ENCODE data around the gene CD40LG.

CD40LG gene

DNA sequence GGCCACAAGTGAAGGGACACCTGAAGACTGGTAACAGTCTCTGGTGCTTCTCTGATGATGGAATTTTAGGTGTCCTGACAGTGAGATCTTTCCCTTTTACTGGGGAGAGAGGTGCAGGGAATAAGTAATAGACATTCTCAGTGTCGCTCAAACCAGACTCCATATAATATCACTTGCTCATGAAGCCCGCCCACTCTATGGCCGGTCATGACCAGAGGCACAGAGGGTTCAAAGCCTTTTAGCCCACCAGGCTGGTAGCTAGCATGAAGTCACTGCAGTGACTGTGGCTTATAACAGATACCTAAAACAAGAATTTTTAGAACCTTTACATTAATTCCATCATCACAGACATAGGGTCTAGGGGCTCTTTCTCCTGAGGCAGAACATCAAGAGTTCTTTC is 2.9 kb downstream of the CD40LG start:
- no peak for DNase-seq (ENCODE audit: low read depth in 2 of 2)

DNA sequence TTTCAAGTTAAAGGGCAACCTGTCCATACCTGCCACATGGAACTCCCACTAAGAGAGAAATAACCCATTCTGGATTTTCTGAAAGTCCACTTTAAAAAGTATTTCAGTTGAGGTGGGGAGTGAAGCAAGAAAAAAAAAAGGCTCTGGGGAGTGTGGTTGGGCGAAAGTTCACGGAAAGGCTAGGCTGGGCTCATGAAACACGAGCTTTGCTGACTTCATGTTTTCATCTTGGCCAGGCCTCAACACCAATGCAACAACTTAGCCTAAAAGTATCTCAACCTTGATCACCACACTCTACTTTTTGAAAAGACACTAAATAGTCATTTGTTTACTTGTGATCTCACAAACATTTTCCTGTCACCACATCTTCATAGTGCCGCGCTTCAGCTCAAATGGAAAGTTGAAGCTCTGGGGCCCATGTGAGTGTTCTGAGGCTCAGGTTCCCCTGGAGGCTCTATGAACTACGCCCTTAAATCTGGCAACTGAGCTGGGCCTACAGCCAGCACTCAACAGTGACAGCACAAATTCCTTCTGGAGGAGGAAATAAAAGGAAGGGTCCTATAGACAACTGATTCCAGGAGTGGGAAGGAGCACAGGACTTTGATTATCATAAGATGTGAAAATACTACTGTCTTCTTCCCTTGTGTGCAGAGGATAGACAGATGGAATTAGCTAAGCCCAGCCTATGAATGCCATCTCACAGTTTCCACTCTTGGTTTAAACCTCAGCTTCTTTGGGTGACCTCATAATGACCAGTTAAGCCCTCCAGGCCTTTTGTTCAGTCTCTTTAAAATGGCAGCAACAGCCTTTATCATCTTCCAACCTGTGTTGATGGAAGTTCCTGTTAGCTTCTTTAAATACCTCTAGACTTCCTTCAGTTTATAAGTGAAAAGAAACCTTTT is 5.1 kb downstream of the CD40LG start:
- no peak for DNase-seq (ENCODE audit: low read depth in 2 of 2)

DNA sequence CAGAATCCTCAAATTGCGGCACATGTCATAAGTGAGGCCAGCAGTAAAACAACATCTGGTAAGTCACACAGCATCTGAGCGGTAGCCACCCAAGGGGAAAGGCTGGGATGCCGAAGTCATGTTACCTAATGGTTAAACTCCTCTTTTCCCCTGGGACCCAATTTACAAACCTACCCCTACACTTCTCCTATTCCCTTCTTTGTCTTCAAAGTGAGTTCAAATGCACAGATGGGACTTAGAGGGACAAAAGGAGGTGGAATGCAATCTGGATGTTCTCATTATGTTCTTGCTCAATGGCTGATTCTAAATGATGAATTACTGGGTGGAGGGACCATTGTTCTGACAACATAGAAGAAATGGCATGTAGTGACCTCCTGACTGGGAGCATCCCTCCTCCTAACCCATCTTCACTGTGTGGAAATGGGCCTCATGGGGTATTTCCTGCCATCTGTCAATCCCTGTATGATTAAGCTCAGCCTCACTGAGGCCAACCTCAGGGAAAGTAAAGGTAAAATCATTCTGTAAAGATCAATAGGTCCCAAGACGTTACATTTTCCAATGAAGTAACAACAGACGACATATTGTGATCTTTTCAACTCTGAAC is 8.5 kb downstream of the CD40LG start:
- no peak for DNase-seq (ENCODE audit: low read depth in 2 of 2)

DNA sequence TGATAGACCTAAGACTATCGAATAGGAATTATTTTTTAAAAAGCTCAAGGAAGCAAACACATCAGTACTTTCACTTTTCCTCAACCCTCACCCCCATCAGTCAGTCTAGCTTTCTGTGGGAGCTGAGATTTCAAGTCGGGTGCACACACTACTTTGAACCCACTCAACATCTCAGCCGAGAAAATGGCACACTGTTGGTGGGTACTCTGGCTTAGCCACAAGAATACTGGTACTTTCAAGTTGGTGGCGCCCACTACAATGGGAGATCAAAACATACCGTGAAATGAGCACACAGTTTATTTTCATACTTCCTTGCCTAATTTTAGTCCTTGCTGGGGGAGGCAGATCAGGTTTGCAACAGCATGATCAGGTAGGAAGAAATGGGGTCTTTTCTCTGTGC is 10.2 kb downstream of the CD40LG start:
- no peak for DNase-seq (ENCODE audit: low read depth in 2 of 2)

DNA sequence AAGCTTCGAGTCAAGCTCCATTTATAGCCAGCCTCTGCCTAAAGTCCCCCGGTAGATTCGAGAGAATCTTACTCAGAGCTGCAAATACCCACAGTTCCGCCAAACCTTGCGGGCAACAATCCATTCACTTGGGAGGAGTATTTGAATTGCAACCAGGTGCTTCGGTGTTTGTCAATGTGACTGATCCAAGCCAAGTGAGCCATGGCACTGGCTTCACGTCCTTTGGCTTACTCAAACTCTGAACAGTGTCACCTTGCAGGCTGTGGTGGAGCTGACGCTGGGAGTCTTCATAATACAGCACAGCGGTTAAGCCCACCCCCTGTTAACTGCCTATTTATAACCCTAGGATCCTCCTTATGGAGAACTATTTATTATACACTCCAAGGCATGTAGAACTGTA is 11.2 kb downstream of the CD40LG start:
- DNase-seq (ENCODE audit: low read depth in 2 of 2), result no peak

DNA sequence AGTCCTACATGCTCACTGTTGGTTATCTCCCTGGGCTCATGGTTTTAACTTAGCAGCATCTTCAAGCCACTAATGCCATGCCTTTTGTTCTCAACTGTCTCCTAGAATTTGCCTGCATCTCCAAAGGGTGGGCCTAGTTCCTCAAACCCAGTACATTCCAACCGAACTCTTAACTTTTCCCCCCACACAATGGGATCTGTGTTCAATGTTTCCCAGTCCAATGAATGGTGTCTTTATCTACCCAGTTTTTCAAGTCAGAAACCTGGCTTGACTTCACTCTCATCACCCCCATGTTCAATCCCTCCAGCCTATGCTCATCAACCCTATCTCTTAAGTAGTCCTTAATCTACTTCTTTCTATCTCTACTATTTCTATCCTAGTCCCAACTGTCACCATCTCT is 12.9 kb downstream of the CD40LG start:
- DNase-seq (ENCODE audit: low read depth in 2 of 2), result no peak

DNA sequence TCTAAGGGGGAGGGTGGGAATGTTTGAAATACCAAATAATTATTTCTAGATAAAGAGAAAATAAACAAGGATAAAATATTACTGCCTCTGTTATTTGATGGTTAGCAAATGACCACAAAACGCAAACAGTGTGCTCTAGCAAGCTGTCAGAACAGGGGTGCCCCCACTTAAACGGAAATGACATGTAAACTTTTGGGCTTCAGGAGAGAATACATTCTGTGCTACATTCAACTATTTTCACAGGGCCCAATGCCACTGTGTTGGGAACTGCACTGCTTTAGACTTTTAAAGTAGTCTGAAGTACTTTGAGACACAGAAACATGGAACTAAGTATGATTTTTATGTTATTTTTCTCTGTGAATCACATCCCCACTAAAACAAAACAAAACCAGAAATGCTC is 14.1 kb downstream of the CD40LG start:
- no peak for DNase-seq (ENCODE audit: low read depth in 2 of 2)

DNA sequence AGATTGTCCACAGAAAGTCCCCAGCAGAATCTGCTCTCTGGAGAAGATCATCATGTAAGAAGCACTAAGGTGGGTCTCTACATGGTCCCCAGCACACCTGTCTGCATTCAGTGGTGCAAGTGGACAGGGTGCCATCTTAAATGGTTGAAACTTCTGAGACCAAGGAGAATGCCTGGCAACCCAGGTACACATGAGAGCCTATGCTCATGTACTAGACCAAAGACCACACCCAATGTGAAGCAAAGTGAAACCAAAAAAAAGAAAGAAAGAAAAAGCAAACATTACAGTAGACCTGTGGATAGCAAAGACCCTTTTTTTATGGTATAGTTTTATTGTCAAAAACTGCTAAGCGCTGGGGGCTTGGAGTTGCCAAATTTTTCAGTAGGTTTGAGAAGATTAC is 15.0 kb downstream of the CD40LG start:
- DNase-seq (ENCODE audit: low read depth in 2 of 2), result no peak

DNA sequence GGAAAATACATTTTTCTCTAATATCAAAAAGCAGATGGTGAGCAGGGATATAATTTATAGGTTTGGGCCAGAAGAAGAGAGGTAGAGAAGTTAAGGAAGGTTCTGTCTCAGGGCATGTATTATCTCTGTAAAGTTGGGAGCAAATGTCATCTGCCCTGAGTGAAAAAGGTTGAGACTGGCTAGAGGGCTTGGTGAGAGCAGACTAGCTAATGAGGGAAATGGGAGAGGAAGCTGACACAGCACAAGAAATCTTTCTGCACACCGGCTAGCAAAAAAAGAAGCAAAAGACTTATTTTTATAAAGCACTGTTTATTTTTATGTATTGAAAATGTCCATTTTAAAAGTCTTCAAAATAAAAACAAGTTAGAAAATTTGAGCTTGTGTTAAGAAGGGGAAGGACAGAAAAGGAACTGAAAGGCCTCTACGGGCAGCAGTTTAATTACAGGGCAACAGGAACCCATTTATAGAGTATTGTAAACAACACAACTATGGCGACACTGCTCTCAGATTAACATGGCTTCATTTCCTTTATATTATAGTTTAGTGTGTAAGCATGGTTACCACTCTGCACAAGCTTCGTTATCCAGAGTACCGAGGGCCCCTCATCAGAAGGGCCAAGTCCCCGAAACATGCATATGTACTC is 17.4 kb downstream of the CD40LG start:
- no peak for DNase-seq (ENCODE audit: low read depth in 2 of 2)

DNA sequence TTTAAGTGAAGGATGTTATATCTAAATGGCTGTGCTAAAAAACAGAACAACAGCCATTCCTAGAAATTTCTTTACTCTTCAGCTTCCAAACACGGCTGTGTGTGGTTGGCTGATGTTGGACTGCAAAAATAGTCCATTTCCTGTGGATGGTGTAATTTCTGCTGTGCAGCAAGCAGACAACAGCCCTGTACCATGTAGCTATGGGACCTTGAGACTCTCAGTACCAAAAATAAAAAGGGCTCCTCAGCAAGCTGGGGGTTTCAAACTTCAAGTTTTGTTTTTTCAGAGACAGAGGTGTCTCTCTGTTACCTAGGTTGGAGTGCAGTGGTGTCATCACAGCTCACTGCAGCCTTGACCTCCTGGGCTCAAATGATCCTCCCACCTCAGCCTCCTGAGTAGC is 18.1 kb downstream of the CD40LG start:
- DNase-seq (ENCODE audit: low read depth in 2 of 2), result no peak

DNA sequence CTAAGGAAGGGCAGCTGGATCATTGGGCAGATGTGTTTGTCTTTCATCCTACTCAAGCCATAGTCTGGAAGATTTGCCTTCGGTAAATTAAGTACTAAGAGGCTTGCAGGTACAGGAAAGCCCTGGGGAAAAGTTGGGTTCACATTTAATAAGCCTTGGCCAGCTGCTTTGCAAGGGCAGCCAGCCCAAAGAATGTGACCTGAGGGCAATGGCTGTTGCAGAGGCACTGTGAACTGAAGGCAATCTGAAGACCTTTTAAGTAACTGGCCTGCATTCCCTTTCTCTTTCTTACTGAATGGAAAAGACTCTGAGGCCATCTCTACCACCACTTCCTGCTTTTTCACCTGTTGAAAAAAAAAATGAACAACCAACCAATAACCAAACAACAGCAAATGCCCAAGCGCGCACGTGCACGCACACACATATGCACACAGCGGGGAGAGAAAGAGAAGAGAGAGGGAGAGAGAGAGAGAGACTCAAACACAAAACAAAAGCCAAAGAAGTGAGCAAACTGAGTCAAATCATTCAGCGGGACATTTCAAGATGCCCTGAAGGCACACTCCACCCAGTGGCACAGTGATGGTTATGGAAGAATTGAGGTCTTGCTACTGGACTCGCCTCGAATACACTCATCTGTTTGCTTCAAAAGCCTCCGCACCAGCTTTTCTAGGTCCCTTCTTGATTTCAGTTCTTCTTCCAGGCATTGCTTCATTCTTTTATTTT is 19.6 kb downstream of the CD40LG start:
- no peak for DNase-seq (ENCODE audit: low read depth in 2 of 2)

DNA sequence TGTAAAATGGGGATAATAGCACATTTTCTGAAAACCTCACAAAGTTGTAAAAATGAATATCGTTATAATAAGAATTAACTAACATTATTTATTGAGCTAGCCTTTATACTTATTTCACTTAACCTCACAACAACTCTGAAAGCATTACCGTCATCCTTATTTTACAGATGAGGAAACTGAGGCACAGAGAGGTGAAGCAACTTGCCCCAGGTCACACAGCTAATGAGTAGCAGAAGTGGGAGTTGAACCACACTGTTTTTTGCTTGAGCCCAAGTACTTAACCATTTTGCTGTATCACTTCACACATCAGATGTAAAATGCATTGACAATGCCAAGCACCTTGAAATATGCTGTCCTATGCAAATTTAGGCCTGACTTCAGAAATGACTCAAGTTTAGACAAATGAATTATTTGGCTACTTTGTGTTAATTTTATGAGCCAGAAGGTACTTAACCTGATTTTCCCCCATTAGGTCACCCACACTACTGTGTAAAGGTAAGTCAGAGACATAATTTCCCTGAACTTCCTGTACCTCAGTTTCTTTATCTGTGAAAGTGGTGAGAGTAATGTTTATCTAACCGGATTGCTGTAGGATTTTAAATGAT is 23.1 kb downstream of the CD40LG start:
- DNase-seq (ENCODE audit: low read depth in 2 of 2), result no peak

DNA sequence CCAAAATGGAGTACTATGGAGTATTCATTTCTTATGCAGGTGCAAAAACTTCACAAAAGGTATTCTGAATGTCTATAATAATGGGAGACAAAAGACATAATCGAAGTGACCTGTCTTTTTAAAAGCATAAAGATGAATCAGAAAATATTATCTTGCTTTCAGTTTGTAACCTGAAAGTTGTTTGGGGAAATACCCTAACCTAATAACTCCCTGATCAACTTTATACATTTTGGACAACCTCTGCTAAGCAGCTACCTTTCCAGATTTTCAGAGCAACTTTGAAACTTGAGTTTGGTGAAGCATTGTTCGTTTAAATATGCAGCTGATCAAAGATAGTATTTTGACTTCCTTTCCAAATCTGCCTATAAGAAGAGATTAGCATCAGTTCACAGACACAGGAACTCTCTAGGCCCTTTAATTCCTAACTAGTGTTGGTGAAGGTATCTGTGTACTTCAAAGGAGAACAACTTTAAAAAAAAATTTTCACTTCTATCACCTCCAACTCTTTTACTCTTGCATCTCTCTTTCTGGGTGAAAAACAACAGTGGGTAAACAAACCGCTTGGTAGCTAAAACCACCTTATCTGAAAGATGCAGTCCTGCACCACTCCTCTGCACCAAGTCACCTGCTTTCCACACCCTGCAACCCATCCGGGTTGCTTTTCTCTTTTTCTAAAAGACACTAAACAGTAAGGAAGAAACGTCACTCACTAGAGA is 26.5 kb downstream of the CD40LG start:
- no peak for DNase-seq (ENCODE audit: low read depth in 2 of 2)

DNA sequence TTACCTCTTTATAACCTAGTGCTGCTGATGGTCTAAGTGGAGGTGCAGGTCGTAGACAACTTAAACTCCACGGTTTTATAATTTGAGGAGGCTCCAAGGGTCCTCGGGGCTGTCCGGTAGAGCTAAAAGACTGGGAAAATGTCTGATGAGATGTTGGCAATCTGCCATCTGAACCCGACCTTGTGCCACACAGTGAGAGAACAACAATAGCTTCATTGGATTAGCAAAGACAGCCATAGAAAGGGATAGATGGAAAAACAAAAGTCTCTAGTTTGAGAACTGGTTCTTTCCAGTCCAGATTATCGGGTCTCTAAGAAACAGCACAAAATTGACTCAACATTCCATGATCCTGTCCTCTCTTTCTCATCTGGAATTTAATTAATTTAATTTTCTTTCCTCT is 31.6 kb downstream of the CD40LG start:
- no peak for DNase-seq (ENCODE audit: low read depth in 2 of 2)

DNA sequence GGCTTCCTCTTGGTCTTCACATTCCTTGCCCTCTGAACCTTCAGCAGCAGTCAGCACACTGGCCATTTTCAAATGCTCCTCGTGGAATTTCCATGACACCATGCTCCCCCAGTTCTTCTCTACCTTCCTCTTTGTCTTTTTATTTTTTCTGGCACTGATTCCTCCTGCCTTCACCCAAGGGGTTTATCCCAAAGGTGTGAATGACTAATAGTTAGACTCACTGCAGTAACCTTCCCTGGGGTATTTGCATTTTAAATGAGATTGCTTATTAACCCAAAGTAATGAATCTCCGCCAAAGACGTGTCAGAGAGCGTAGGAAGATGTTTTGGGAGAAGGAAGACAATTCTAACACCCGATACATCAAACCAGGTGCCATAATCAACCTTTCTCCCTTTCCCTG is 36.2 kb downstream of the CD40LG start:
- DNase-seq (ENCODE audit: low read depth in 2 of 2), result no peak

DNA sequence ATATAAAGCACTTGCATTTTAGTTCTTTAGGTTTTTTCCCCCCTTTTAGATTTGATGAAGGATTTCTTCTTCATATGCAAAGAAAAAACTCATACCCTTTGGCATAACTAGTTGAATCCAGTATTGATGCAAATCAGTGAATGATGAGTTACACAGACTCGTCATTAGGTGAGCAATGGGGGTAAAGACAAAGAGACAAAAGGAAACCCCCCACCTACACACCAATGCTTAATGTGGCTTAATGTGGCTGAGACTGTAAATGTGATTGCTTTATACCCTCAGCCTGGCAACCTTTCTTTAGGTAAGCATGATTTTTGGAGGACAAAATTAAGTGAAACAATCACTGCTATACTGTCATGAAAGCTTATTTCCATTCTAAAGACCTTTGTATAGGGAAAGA is 39.5 kb downstream of the CD40LG start:
- no peak for DNase-seq (ENCODE audit: low read depth in 2 of 2)

DNA sequence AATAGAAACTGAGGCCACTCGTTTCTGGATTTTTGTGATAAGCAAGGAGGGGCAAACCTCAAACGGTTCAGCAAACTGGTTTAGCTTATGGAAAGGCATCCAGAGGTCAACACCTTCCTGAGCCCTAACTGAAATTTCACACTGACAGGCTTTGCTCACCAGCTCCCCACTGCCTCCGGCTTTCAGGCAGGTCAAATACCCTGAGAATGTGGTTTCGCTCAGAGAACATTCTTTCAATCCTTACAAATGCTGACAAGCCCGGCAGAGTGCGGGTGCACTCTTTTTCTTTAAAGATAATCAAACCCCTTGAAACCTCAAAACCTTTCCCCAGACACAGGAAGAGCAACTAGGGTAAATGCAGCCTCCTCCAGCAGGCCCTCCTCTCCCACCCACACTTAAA is 41.5 kb downstream of the CD40LG start:
- DNase-seq (ENCODE audit: low read depth in 2 of 2), result no peak

DNA sequence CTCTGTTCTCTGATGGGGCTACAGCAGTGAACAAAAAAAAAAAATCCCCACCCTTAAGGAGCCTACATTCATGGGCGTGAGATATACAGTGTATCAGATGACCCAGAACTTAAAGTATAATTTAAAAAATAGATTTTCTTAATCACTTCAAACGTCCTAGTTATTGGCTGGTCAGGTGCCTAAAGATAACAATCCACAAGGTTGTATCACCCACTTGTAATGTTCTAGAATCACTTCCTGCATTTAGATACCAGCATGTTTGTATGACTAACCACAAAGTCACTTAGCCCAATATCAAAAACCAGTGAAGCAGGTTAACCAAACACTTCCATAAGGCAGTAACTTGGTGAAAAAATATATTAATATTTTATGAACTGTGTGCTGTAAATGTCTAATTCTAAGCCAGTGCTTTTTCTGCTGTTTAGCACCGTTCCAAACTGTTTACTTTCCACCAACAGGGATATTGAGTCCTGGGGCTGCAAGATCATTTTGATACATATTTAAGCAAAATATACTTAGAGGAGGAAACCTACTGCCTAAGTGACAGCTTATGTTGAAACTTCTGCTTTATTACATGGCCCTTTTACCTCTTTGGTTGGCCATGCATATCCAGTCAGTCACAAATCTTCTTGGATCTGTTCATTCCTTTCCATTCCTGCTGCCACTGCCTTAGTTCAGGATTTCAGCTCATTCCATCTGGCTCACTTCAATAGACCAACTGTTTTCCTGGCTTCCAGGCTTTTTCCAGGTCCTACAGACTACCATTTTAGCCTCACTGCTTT is 43.3 kb downstream of the CD40LG start:
- DNase-seq (ENCODE audit: low read depth in 2 of 2), result no peak

DNA sequence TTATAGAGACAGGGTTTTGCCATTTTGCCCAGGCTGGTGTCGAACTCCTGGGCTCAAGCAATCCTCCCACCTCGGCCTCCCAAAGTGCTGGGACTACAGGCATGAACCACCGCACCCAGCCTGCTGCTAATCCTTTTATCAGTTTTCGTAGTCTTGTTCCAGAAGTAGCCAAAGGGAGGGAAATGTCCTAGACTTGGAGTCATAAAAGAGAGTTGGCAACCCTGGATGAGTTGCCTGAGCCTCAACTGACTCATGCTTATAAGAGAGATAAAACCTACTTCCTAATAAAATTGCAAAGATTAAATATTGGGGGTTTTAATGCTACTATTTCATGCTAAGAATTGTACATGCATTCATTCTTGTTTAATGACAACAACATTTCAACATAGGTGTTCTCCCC is 44.3 kb downstream of the CD40LG start:
- DNase-seq (ENCODE audit: low read depth in 2 of 2), result no peak

DNA sequence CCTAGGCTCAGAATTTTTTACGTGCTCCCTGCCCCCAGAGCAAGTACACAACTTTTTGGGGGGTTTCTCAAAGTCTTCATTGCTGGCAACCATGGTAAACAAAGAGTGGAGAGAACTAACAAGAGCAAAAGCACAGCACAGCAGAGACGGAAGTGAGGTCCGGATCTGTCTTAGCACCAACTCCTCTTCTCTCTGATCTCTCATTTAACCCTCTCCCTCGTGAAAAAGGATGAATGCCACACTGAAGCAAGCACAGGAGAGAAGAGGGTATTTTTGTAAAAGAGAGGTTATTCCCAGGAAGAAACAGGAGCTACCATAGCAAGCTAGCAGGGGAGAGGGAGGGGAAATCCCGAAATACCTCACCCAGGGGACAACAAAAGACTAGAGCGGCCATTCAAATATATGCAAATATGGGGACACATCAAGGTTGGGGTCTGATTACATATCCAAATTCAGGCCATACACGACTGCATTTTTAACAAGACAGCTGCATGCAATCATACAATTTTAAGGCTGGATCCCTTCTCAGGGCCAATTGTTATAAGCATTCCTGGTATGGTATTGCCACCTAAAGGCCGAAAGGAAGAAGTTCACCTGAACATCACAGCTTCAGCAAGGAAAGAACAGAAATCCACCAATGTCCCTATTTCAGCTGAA is 46.6 kb downstream of the CD40LG start:
- no peak for DNase-seq (ENCODE audit: low read depth in 2 of 2)
